Spinal cord (tissue), 10 donors: ENCODE results near the gene WDFY3. TPM values are rescaled to one million over a fixed set of nuclear protein-coding genes. Genes with fewer than 3 reads are reported as not detected.

Experiments
- DNase-seq, 6 donors: peaks; one replicate each; pipeline versions ENCODE4 v3.0.0 to v3.0.0-alpha.2; 2013 to 2015; ENCODE audit warnings: low spot score in 6 of 6, low read depth in 4 of 6
- H3K27ac ChIP-seq: one replicate; pipeline ENCODE4 v1.5.1; 2013; ENCODE audit warnings: low read depth, low read length, control low read depth
- H3K27me3 ChIP-seq: one replicate; pipeline ENCODE4 v1.6.1; 2013; ENCODE audit warnings: low read length; ENCODE audit not compliant: control insufficient read depth, insufficient read depth
- H3K36me3 ChIP-seq: one replicate; pipeline ENCODE4 v1.6.1; 2013; ENCODE audit warnings: low read length; ENCODE audit not compliant: control insufficient read depth, insufficient read depth
- H3K4me1 ChIP-seq: one replicate; pipeline ENCODE4 v1.6.1; 2013; ENCODE audit warnings: low read length; ENCODE audit not compliant: control insufficient read depth, insufficient read depth
- H3K4me3 ChIP-seq: one replicate; pipeline ENCODE4 v1.5.1; 2013; ENCODE audit warnings: low read depth, low read length, control low read depth
- H3K9me3 ChIP-seq: one replicate; pipeline ENCODE4 v1.6.1; 2013; ENCODE audit warnings: low read length; ENCODE audit not compliant: control insufficient read depth, insufficient read depth
- WGBS: methylation state at CpG from one replicate; pipeline ENCODE4 v1.1.5; 2013; ENCODE audit warnings: missing lambda C conversion rate; ENCODE audit not compliant: insufficient coverage; 5-methylcytosine and 5-hydroxymethylcytosine counted together
- long read RNA-seq, 4 donors: transcript quantifications; one replicate each; lab custom pipeline, GENCODE V29; 2026
- polyA plus RNA-seq, 2 donors: library from polyadenylated mRNA; unstranded; fragments of 120-200 nt; gene quantifications; one replicate each; pipeline ENCODE4 v1.2.1, GENCODE V29; 2013; ENCODE audit not compliant: insufficient read length in 2 of 2
- total RNA-seq, 2 donors: library from RNA; depleted of rRNA in 1 of 2; stranded (reverse); fragments of 120-200 nt in 1 of 2; fragments of >200 nt in 1 of 2; gene quantifications; one replicate each; pipeline versions ENCODE4 v1.2.3 to v1.2.4, GENCODE V29; 2013 to 2014
- donor health status: healthy.

WDFY3 gene
- total RNA-seq: 100 to 1,000 TPM in 1 of 2 donors, 10 to 100 TPM in 1; 96.3 to 179 TPM
- 10 to 100 TPM; 33.7 to 60.5 TPM for polyA plus RNA-seq
- long read RNA-seq, donor 1, partial matches to known transcripts: 8 of 9 reads
- long read RNA-seq, donor 1, other reads (novel, unspliced or antisense): 0 of 9 reads
- long read RNA-seq, donor 2: 0 reads
- long read RNA-seq, donor 3, partial matches to known transcripts: 0 of 1 reads
- long read RNA-seq, donor 3, other reads (novel, unspliced or antisense): 0 of 1 reads
- long read RNA-seq, donor 4, partial matches to known transcripts: 0 of 2 reads
- long read RNA-seq, donor 4, other reads (novel, unspliced or antisense): 0 of 2 reads

- H3K27me3 ChIP-seq: no peaks in the 10 kb centered on the region
- peak within 1 kb of the TSS; percentile 76 for H3K4me3 ChIP-seq
- H3K4me1 ChIP-seq: peaks cover 4% of the 10 kb centered on the region
- no peaks in the 10 kb centered on the region for H3K9me3 ChIP-seq
- WGBS: under 1% methylated on average over 57 of the region's 58 CpGs
- DNase-seq: peak; percentile 76 to 97 (median 78)
- H3K36me3 ChIP-seq: no peaks in the 10 kb centered on the region
- peak within 1 kb of the TSS; percentile 93 for H3K27ac ChIP-seq
Measured at GRCh38 chr4:84966382-84967242, at the start of gene WDFY3. TSS of gene WDFY3 (minus strand) at chr4:84966690. CDS start at chr4:84860591, 106,099 bp downstream.

- H3K4me1 ChIP-seq: no peaks in the 10 kb centered on the region
- H3K4me3 ChIP-seq: no peak overlapping the region
- WGBS: no CpG with 5 or more reads among the region's 2 CpGs
- H3K9me3 ChIP-seq: no peaks in the 10 kb centered on the region
- no peak for DNase-seq
- H3K27me3 ChIP-seq: no peaks in the 10 kb centered on the region
- no peak overlapping the region for H3K27ac ChIP-seq
- H3K36me3 ChIP-seq: no peaks in the 10 kb centered on the region
Measured at GRCh38 chr4:85005865-85006377, 39.4 kb upstream of the WDFY3 start.

- no CpG with 5 or more reads among the region's 3 CpGs for WGBS
- Histone ChIP-seq H3K4me1 (no peaks in the 10 kb centered on the region), H3K4me3 (no peak overlapping the region), H3K27me3 (no peaks in the 10 kb centered on the region), H3K36me3 (no peaks in the 10 kb centered on the region), H3K9me3 (no peaks in the 10 kb centered on the region), H3K27ac (no peak overlapping the region)
- DNase-seq: no peak
Measured at GRCh38 chr4:85000343-85000742, 33.9 kb upstream of the WDFY3 start.

- no peak for DNase-seq
- Histone ChIP-seq H3K27me3 (no peaks in the 10 kb centered on the region), H3K36me3 (no peaks in the 10 kb centered on the region), H3K27ac (no peak overlapping the region), H3K4me1 (no peaks in the 10 kb centered on the region), H3K4me3 (no peak overlapping the region), H3K9me3 (no peaks in the 10 kb centered on the region)
- WGBS: 93% methylated on average over 3 of the region's 3 CpGs
Measured at GRCh38 chr4:84995386-84995785, 28.9 kb upstream of the WDFY3 start.

- Histone ChIP-seq H3K9me3 (no peaks in the 10 kb centered on the region), H3K36me3 (no peaks in the 10 kb centered on the region), H3K4me3 (peak overlapping the region; percentile 37), H3K27ac (no peak overlapping the region), H3K4me1 (no peaks in the 10 kb centered on the region), H3K27me3 (no peaks in the 10 kb centered on the region)
- 41% methylated on average over 1 of the region's 3 CpGs for WGBS
- DNase-seq: peak; percentile 26 to 65 (median 40)
Measured at GRCh38 chr4:84994280-84994679, 27.8 kb upstream of the WDFY3 start.

GRCh38 chr4:84985952-84986351 lies 19.5 kb upstream of the WDFY3 start:
- DNase-seq: no peak
- Histone ChIP-seq H3K4me1 (no peaks in the 10 kb centered on the region), H3K9me3 (peaks cover 2% of the 10 kb centered on the region), H3K36me3 (no peaks in the 10 kb centered on the region), H3K27ac (no peak overlapping the region), H3K27me3 (no peaks in the 10 kb centered on the region), H3K4me3 (no peak overlapping the region)
- WGBS: no CpG with 5 or more reads among the region's 2 CpGs

GRCh38 chr4:84977396-84977795 lies 10.9 kb upstream of the WDFY3 start:
- H3K27me3 ChIP-seq: no peaks in the 10 kb centered on the region
- no peaks in the 10 kb centered on the region for H3K4me1 ChIP-seq
- no peaks in the 10 kb centered on the region for H3K9me3 ChIP-seq
- no peaks in the 10 kb centered on the region for H3K36me3 ChIP-seq
- H3K4me3 ChIP-seq: no peak overlapping the region
- no peak for DNase-seq
- no peak overlapping the region for H3K27ac ChIP-seq

- no peak overlapping the region for H3K4me3 ChIP-seq
- no peak overlapping the region for H3K27ac ChIP-seq
- H3K36me3 ChIP-seq: no peaks in the 10 kb centered on the region
- no peaks in the 10 kb centered on the region for H3K27me3 ChIP-seq
- no peaks in the 10 kb centered on the region for H3K9me3 ChIP-seq
- peaks cover 2% of the 10 kb centered on the region for H3K4me1 ChIP-seq
- no peak for DNase-seq
Measured at GRCh38 chr4:84973856-84974255, 7.4 kb upstream of the WDFY3 start.

GRCh38 chr4:84971319-84971932 lies 4.9 kb upstream of the WDFY3 start:
- Histone ChIP-seq H3K27me3 (no peaks in the 10 kb centered on the region), H3K4me3 (no peak overlapping the region), H3K4me1 (peaks cover 2% of the 10 kb centered on the region), H3K27ac (no peak overlapping the region), H3K36me3 (no peaks in the 10 kb centered on the region), H3K9me3 (no peaks in the 10 kb centered on the region)
- peak in 4 of 6 donors; percentile 36 to 87 (median 64) for DNase-seq
- WGBS: 7% methylated on average over 1 of the region's 3 CpGs
